GM15510 (cell line): ENCODE results near the gene DDX43.
A peak's percentile ranks its signal among the peaks of the same experiment; 100 is the strongest.

Experiments
- POLR2A ChIP-seq: IDR thresholded peaks from 3 replicates; pipeline ENCODE4 v1.6.1; 2011; ENCODE audit warnings: borderline replicate concordance; ENCODE audit not compliant: insufficient read length; ENCODE audit errors: extremely low read depth

DDX43 gene

GRCh38 chr6:73443555-73443954 is 48.9 kb downstream of the DDX43 start:
- no peak for TF ChIP-seq POLR2A

DNA sequence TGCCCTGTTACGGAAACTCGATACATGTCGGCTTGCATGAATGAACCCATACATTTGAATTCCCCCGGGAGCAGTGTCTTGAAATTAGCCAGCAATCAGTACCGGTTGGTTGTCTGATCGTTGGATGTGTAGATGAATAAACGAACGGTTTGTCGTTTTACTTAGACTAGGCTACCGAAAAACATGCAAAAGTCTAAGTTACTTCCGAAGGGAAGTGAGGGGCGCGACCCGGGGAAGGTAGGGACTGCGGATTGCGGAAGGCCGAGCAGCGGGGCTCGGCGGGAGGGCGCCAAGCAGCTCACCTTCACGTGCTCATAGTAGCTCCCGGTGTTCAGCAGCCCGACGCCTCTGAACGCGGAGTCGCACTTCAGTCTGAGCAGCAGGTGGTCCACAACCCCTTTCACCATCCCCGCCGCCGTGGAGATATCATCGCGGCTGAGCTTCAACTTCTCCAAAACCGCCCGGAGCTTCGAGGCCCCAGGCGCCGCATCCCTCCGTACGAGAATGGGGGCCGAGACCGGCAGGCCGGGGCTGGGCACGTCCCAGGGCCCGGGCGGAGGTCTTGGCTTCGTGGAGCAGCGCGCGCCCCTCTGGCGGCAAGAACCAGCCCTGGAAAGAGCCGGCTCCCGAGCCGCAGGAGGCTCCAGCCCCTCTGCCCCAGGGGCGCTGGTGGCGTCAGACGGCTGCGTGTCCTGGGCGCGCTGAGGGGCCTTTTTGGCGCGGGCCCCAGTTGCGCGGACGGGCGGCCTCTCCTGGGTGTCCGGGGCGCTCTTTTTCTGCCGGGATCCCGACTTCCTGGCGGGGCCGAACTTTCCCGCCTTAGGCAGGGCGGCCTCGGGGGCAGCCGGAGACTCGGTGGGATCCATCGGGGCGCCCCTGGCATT is 56.8 kb downstream of the DDX43 start:
- TF ChIP-seq POLR2A: peak; percentile 60

- TF ChIP-seq POLR2A: peak; percentile 72
These were observed 57.5 kb downstream of the DDX43 start, which contains the start of gene CGAS for GRCh38 chr6:73452107-73452461. CGAS (minus strand) TSS chr6:73452297; CDS start chr6:73452181, 116 bp downstream.

DNA sequence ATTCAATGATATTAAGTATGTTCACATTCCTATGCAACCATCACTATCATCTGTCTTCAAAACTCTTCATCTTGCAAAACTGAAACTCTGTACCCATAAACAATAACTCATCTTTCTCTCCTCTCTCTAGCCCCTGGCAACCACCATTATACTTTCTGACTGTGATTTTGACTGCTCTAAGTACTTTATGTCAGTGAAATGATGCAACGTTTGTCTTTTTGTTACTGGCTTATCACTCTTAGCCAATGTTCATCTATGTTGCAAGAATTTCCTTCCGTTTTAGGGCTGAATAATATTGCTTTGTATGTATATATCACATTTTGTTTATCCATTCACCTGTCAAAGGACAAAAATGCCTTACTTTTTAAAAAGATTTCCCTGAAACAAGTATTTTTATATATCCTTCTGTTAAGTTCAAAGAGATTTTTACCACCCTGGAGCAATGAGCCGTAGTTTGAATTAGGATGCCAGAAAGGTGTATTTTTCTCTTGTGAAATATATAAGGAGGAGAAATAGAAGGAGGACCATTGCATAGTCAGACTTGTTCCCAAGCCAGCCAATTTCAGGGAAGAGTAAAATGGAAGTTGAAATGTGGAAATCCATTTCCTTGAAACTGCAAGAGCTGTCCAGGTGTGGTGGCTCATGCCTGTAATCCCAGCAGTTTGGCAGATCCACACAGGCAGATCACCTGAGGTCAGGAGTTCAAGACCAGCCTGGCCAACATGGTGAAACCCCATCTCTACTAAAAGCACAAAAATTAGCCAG is 61.4 kb downstream of the DDX43 start:
- TF ChIP-seq POLR2A: no peak

DNA sequence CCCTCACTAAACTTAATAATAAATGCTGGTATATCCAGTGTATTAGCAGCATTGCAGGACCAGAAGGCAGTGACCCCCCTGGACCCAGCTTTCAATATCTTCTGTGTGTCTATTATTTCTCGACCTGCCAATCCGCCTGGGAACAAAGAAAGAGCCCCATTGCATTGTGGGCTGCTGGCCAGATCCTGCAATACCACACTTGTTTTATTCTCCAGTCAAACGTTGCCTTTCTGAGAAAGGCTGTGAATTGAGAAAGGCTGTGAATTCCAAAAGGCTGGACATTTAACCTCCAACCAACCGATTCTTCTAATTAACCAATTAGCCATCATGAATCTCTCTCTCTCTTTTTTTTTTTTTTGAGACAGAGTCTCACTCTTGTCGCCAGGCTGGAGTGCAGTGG is 65.4 kb downstream of the DDX43 start:
- TF ChIP-seq POLR2A: no peak

- peak; percentile 68 for TF ChIP-seq POLR2A
These were observed 67.1 kb downstream of the DDX43 start, which contains the start of gene MTO1 for GRCh38 chr6:73461537-73462350. MTO1 (plus strand) TSS chr6:73461737; CDS start chr6:73461855, 118 bp downstream.
